Ovary (tissue), 9 donors: ENCODE measurements around the gene LHX3. TPM values are rescaled to one million over a fixed set of nuclear protein-coding genes. Genes with fewer than 3 reads are reported as not detected.

Experiments
- DNase-seq, 5 donors: peaks; one replicate each; pipeline ENCODE4 v3.0.0-alpha.2; 2019 to 2020
- H3K27ac ChIP-seq, 2 donors: fragments of 200-600 bp; one replicate each; pipeline versions ENCODE4 v1.5.1 to v1.8.0; 2019 to 2022
- H3K27me3 ChIP-seq: fragments of 200-600 bp; one replicate; pipeline ENCODE4 v1.8.0; 2022
- H3K36me3 ChIP-seq: fragments of 200-600 bp; sonication (generic); one replicate; pipeline ENCODE4 v1.5.1; 2019
- H3K4me1 ChIP-seq: one replicate; pipeline ENCODE4 v1.8.1; 2013; ENCODE audit warnings: mild to moderate bottlenecking, moderate library complexity; ENCODE audit not compliant: insufficient read depth
- H3K4me3 ChIP-seq: fragments of 200-600 bp; sonication (generic); one replicate; pipeline ENCODE4 v1.5.1; 2017
- H3K9me3 ChIP-seq, 2 donors: fragments of 200-600 bp in 1 of 2; sonication (generic) in 1 of 2; one replicate each; pipeline versions ENCODE4 v1.5.1 to v1.8.1; 2013 to 2019; ENCODE audit warnings: mild to moderate bottlenecking in 1 of 2, moderate library complexity in 1 of 2
- EP300 ChIP-seq: sonication (generic); formaldehyde crosslinking; IDR thresholded peaks from one replicate; pipeline ENCODE4 v1.6.1; 2017; ENCODE audit warnings: antibody characterized with exemption
- POLR2A ChIP-seq: fragments of 450-650 bp; IDR thresholded peaks from one replicate; pipeline ENCODE4 v1.6.1; 2017; ENCODE audit warnings: antibody characterized with exemption, mild to moderate bottlenecking, moderate library complexity
- WGBS, 3 donors: extraction: QIAGEN DNeasy Blood & Tissue Kit in 1 of 3; methylation state at CpG; one replicate each; pipeline versions ENCODE4 v1.1.5 to v1.1.7; 2013 to 2017; 5-methylcytosine and 5-hydroxymethylcytosine counted together
- intact Hi-C, 4 donors: fragments of 100-400 bp; cut with DNase I; formaldehyde crosslinking; loops; one replicate each; pipeline versions ENCODE4 v1.11.0 to v1.15.1; 2022 to 2023
- polyA plus RNA-seq, 2 donors: library from polyadenylated mRNA; stranded (reverse); fragments of 200-250 nt in 1 of 2; fragments of 350-450 nt in 1 of 2; fragmentation: Illumina TruSeq in 1 of 2; extraction: RNeasy Lipid Tissue Mini Kit (QIAGEN cat#74804) in 1 of 2; gene quantifications; one replicate each; pipeline ENCODE4 v1.2.3, GENCODE V29; 2013 to 2014
- total RNA-seq, 7 donors: library from RNA; depleted of rRNA in 2 of 7; stranded (reverse); fragments of >200 nt in 2 of 7; fragmentation: NEBNext Ultra II Directional in 3 of 7; extraction: Animal tissue kit (Norgen Biotek cat#: 25700) in 3 of 7; gene quantifications; one replicate each; pipeline versions ENCODE4 v1.1.0 to v1.2.4, GENCODE V29; 2016 to 2023
- TF ChIP-seq, protein P1 (sequence below), 3 donors: fragments of 450-650 bp in 2 of 3; fragments of 200-600 bp in 1 of 3; IDR thresholded peaks; one replicate each; pipeline versions ENCODE4 v1.5.1 to v1.8.0; 2016 to 2022; ENCODE audit warnings: antibody characterized with exemption in 3 of 3, mild to moderate bottlenecking in 1 of 3
- donor health status: DM: no; HTN: no; CAD: no; lungs with moderate emphysema.
- donor health status: DM: no; HTN: no; CAD: no.
- donor health status: Bipolar disorder and iron deficiency.
- donor health status: DM: yes; HTN: yes; CAD: no.
- donor health status: DM: no; HTN: no; CAD: no.
- donor health status: DM: yes; HTN: yes; CAD: no.

Gene LHX3
- total and polyA plus RNA-seq, 9 donors: not detected

- no peaks in the 10 kb centered on the region for H3K27me3 ChIP-seq
- no peak for DNase-seq
- no peaks in the 10 kb centered on the region for H3K9me3 ChIP-seq
- no peaks in the 10 kb centered on the region for H3K4me1 ChIP-seq
- intact Hi-C loops: loop anchor here in 1 of 4 donors (10.0 kb wide), 1 partner anchor 114 kb away; no protein-coding TSS in a partner anchor
- no peak overlapping the region for H3K4me3 ChIP-seq
- H3K27ac ChIP-seq: no peak overlapping the region
- 39 to 45% (median 45%) methylated on average over 15 to 16 of the region's 16 CpGs for WGBS, 3 donors
- no peaks in the 10 kb centered on the region for H3K36me3 ChIP-seq
- TF ChIP-seq POLR2A: no peak
- TF ChIP-seq, protein P1, sequence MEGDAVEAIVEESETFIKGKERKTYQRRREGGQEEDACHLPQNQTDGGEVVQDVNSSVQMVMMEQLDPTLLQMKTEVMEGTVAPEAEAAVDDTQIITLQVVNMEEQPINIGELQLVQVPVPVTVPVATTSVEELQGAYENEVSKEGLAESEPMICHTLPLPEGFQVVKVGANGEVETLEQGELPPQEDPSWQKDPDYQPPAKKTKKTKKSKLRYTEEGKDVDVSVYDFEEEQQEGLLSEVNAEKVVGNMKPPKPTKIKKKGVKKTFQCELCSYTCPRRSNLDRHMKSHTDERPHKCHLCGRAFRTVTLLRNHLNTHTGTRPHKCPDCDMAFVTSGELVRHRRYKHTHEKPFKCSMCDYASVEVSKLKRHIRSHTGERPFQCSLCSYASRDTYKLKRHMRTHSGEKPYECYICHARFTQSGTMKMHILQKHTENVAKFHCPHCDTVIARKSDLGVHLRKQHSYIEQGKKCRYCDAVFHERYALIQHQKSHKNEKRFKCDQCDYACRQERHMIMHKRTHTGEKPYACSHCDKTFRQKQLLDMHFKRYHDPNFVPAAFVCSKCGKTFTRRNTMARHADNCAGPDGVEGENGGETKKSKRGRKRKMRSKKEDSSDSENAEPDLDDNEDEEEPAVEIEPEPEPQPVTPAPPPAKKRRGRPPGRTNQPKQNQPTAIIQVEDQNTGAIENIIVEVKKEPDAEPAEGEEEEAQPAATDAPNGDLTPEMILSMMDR (IDR thresholded peaks at IDR 0.05): no peak
- no peak for TF ChIP-seq EP300
Measured at GRCh38 chr9:136171009-136171800, 33.7 kb downstream of the LHX3 start.

- Histone ChIP-seq H3K9me3 (no peaks in the 10 kb centered on the region), H3K4me1 (no peaks in the 10 kb centered on the region), H3K27me3 (no peaks in the 10 kb centered on the region), H3K27ac (no peak overlapping the region), H3K4me3 (no peak overlapping the region), H3K36me3 (no peaks in the 10 kb centered on the region)
- WGBS, 3 donors: 35 to 44% (median 42%) methylated on average over 26 to 28 of the region's 28 CpGs
- intact Hi-C loops: loop anchor here in 1 of 4 donors (10.0 kb wide), 1 partner anchor 115 kb away; no protein-coding TSS in a partner anchor
- TF ChIP-seq EP300 (no peak), POLR2A (no peak)
- TF ChIP-seq, protein P1 (IDR thresholded peaks at IDR 0.05): peak in 1 of 3 donors; percentile 50
- peak in 3 of 5 donors; percentile 23 to 61 (median 35) for DNase-seq
Measured at GRCh38 chr9:136170006-136170901, 34.7 kb downstream of the LHX3 start.

- H3K4me1 ChIP-seq: no peaks in the 10 kb centered on the region
- H3K27me3 ChIP-seq: no peaks in the 10 kb centered on the region
- H3K36me3 ChIP-seq: no peaks in the 10 kb centered on the region
- no peak overlapping the region for H3K27ac ChIP-seq
- H3K4me3 ChIP-seq: no peak overlapping the region
- no peak for TF ChIP-seq POLR2A
- TF ChIP-seq, protein P1 (IDR thresholded peaks at IDR 0.05): no peak
- no peak for TF ChIP-seq EP300
- no peaks in the 10 kb centered on the region for H3K9me3 ChIP-seq
- no peak for DNase-seq
- intact Hi-C loops: no loop called here
- 31 to 53% (median 37%) methylated on average over 4 to 6 of the region's 6 CpGs for WGBS, 3 donors
Measured at GRCh38 chr9:136169495-136169894, 35.4 kb downstream of the LHX3 start.

DNA sequence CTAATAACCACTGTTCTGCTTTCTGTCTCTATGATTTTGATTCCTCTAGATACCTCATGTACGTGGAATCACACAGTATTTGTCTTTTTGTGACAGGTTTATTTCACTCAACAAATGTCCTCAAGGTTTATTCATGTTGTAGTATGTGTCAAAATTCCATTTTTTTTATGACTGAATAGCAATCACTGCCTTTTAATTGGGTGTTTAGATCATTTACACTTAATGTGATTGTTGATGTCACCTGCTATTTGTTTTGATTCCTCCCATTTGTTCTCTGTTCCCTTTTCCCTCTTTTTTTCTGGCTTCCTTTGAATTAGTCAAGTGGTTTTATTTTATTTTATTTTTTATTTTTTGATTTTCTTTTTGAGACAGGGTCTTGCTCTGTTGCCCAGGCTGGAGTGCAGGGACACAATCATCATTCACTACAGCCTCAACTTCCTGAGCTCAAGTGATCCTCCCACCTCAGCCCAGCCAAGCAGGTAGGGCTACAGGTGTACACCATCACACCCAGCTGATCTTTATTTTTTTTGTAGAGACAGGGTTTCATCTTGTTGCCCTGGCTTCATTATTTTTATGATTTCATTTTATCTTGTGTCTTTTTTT is 41.6 kb downstream of the LHX3 start:
- DNase-seq: no peak
- no peaks in the 10 kb centered on the region for H3K9me3 ChIP-seq
- 51 to 67% (median 56%) methylated on average over 1 of the region's 1 CpG for WGBS, 3 donors
- H3K36me3 ChIP-seq: no peaks in the 10 kb centered on the region
- TF ChIP-seq, protein P1 (IDR thresholded peaks at IDR 0.05): no peak
- TF ChIP-seq EP300 (no peak), POLR2A (no peak)
- H3K4me1 ChIP-seq: no peaks in the 10 kb centered on the region
- intact Hi-C loops: no loop called here
- H3K27ac ChIP-seq: no peak overlapping the region
- H3K27me3 ChIP-seq: no peaks in the 10 kb centered on the region
- H3K4me3 ChIP-seq: no peak overlapping the region
